Ovary (tissue), 3 donors: Measurements from ENCODE around the gene ARIH2.

Experiments used
- CTCF ChIP-seq, 3 donors: fragments of 450-650 bp in 2 of 3; fragments of 200-600 bp in 1 of 3; IDR thresholded peaks; one replicate each; pipeline versions ENCODE4 v1.5.1 to v1.8.0; 2016 to 2022; ENCODE audit warnings: antibody characterized with exemption in 3 of 3, mild to moderate bottlenecking in 1 of 3
- EP300 ChIP-seq: sonication (generic); formaldehyde crosslinking; IDR thresholded peaks from one replicate; pipeline ENCODE4 v1.6.1; 2017; ENCODE audit warnings: antibody characterized with exemption
- POLR2A ChIP-seq: fragments of 450-650 bp; IDR thresholded peaks from one replicate; pipeline ENCODE4 v1.6.1; 2017; ENCODE audit warnings: antibody characterized with exemption, mild to moderate bottlenecking, moderate library complexity
- donor health status: DM: no; HTN: no; CAD: no.

- no peak for TF ChIP-seq POLR2A
- TF ChIP-seq CTCF (IDR thresholded peaks at IDR 0.05): no peak
- TF ChIP-seq EP300: no peak
These were observed 75.2 kb downstream of the ARIH2 start for GRCh38 chr3:48993834-48994233.
